Breast epithelium (tissue), 3 donors: ENCODE measurements around the gene NES.
A peak's percentile ranks its signal among the peaks of the same experiment; 100 is the strongest.

Experiments used
- CTCF ChIP-seq, 3 donors: fragments of 450-650 bp; IDR thresholded peaks; one replicate each; pipeline ENCODE4 v1.5.1; 2016 to 2017; ENCODE audit warnings: antibody characterized with exemption in 3 of 3, mild to moderate bottlenecking in 3 of 3, moderate library complexity in 3 of 3
- POLR2A ChIP-seq: fragments of 450-650 bp; IDR thresholded peaks from one replicate; pipeline ENCODE4 v1.6.1; 2016; ENCODE audit warnings: antibody characterized with exemption, mild to moderate bottlenecking, moderate library complexity

DNA sequence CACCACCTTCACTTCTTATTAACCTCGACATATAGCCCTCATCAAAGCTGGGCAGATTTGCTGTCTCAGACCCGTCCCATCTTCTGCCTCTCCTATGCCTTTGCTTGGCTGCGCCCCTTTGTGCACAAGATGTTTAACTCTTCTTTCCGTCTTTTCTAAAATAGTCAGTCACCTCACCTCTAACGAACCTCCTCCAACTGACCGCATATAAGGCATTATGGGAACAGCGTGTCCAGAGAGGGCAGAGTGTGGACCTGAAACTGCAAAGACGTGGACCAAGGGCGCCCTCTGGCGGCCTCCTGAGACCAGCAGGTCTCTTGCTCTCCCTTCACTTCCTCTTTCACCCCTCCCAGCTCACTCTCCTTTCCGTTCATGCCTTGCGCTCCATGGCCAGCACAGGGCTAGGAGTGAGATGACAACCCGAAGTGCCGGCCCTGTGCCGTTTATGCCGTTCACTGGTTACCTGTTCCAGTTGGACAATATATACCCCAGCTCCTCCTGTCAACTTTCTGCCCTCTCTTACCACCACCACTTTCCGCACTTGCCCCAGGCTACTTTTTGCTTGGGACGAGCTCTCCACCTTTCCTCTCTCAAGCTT, 48.6 kb upstream of the NES start:
- TF ChIP-seq POLR2A = no peak
- peak; percentile 82 to 98 (median 97) for TF ChIP-seq CTCF (IDR thresholded peaks at IDR 0.05)
